GM21529 (cell line): ENCODE data around the gene HLF.

ENCODE experiments used
- ATAC-seq: cut with Tn5 transposase; IDR thresholded peaks from one replicate; pipeline ENCODE4 v1.9.1; 2021; ENCODE audit not compliant: unreplicated experiment

The HLF gene

DNA sequence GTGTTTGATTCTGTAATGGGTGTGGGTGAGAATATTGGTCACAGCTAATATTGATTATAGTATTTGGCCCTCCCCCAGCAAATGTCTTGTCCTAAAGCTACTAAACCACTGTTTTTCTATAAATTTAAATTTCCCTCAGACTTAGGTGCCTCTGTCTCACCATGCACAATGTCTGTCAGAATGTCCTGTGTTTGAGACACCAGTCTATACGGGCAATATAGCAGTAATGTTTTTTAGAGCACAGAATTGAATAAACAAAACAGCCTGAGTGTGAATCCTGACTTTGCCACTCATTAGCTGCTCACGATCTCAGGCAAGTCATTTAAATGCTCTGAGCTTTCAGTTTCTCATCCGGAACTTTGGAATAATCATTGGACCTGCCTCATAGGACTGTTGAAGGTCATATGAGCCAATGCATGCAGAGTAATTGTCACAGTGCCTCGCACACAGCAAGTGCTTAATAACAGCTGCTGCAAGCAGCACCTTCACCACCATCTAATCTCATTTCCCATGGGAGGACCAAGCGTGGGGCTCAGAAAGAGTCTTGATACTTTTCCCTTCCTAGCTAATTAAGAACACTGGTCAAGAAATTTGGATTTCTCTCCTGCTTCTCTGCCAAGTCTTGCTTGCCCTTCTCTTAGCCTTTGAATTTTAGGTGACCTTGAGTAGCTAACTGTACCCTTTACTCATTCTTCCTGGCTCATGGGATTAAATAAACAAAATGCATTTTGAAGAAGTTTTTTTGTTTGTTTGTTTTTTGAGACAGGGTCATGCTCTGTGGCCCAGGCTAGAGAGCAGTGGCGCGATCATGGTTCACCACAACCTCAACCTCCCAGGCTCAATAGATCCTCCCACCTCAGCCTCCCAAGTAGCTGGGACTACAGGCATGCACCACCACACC lies 9.8 kb downstream of the HLF start:
- ATAC-seq, result no peak

DNA sequence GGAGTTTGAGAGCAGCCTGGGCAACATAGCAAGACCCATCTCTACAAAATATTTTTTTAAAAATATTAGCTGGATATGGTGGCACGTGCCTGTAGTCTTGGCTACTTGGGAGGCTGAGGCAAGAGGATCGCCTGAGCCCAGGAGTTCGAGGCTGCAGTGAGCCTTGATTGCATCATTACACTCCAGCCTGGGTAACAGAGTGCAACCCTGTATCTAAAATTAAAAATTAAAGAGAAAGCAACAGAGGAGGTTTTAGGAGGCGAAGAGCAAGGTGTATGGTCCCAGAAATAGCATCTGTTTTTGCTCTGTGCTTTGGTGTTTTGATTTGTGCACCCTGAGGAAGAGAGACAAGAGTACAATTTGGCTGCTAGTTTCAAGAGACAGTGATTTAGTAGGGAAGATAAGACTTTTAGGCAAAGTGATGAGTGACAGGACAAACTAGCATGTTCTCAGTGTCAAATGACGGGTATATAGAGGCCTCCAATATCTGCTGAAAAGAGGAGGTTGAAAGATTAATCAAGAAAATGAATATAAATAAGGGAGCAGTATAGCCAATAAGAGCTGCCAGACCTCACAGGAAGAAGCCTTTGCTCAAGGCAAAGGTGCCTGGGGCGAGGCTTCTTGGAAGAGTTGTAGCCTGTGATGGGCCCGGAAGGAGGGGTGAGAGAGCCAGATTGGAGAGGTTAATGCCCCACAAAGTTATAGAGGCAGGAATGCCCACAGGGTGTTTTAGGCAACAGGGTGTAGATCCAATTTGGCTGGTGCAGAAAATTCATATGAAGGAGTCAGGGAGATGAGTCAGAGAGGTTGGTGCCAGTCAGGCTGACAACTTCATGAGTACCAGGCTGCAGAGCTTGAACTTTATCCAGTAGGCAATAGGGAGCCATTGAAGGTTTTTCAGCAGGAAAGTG lies 11.4 kb downstream of the HLF start:
- no peak for ATAC-seq

DNA sequence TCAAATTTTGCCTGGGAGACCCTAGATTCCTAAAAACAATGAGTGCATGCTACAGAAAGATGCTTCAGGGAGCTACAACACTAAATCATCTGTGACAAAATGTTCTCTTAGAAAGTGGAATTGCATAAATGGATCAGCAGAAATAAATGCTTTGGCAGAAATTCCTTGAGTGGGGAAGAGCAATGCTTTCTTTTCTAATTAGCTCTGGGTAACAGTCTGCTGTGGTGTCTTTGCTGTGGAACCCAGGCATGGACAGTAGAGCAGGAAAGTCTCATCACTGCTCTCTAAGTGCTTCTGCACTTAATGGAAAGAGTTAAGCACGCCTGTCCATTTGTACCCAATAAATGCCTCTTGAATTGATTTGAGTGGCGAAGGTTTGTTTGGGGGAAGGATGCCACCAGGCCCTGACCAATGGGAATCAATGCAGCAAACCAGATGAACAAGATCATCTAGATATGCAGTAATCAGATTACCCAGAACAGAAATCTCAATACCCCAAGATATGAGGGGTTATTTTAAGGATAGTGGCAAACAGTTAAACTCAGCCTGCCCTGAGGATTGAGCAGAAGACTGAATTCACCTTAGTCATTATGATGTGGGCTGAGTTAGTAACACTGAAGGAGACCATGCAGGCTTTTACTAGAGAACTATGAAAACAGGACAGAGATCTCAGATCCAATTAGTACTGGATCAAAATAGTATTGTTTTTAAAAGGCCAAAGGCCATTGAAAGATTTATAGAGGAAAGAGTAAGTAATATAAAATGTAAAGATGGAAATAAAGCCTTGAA lies 13.6 kb downstream of the HLF start:
- ATAC-seq, result no peak

DNA sequence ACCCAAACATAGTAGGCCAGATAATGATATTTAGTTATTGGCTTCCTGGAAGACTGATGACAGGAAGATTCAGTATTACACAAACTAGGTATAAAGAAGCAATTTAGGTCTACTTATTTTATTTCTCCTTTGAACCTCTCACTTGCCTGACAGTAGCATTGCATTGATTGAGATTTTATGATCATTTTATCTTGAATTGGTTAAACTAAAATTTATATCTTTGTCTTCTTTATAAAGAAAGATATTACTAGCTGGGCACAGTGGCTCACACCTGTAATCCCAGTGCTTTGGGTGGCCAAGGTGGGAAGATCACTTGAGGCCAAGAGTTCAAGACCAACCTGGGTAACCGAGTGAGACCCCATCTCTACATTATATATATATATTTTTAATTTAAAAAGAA lies 14.4 kb downstream of the HLF start:
- ATAC-seq, result no peak

DNA sequence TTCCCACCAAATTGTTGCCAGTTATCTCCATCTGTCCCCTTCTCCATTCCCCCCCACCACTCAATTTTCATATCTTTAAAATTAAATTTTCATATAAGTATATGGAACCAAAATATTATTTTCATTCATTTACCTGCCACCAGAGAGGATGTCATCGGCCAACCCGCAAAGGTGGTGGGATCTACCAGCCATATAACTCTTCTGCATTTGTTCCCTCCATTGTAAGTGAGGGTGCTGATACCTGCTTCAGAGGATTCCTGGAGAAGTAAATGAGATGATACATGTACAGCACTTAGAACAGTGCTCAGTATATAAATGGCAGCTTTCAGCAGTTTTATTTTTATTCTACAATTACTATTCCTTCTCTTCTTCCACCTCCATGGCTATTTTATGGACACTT lies 15.0 kb downstream of the HLF start:
- no peak for ATAC-seq

DNA sequence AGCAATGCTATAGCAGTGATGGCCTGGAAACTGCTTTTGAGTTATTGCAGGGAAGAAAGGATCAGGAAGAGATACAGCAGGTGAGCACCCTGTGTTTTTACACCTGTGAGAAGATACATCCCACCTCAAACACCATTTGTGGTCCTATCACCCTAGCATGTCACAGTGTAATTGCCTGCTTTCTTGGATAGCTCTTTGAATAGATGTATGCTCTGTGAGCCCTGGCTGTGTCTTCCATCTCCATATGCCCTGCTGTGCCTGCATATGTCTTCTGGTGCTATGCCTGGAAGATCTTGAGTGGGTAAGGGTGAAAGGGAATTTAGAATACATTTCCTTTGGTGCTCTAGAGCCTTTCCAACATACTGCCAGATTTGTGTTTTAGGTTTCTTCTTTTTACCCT lies 15.5 kb downstream of the HLF start:
- no peak for ATAC-seq

DNA sequence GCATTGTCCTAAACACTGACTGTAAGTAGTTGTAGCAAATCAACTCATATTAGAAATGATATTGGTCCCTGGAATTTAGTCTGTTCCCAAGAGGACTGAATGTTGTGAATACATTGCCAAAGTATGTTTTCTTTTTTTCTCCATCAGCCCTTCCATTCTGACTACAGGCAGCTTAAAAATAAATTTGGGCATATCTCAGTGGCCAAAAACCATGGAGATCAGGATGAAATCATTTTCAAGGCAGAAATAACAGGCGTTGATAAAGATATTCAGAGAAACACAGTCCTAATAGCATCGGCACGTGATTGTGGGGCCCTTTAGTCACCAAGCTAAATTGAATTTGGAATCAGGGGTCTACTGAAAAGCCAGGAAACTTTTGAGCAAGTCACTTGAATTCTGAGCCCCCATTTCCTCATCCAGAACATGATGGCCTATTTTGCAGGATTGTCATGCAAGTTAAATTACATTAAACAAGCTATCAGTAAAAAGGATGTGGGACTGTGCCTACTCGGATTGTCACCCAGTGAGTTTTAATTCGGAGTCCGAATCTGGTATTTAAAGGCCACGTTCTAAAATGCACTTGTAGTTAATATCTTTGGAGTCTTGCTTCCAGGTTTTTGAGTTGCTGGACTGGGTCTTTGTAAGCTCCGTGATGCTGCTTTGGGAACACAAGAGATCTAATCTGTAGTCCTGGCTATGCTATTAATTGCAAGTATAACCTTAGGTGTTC lies 17.1 kb downstream of the HLF start:
- no peak for ATAC-seq

DNA sequence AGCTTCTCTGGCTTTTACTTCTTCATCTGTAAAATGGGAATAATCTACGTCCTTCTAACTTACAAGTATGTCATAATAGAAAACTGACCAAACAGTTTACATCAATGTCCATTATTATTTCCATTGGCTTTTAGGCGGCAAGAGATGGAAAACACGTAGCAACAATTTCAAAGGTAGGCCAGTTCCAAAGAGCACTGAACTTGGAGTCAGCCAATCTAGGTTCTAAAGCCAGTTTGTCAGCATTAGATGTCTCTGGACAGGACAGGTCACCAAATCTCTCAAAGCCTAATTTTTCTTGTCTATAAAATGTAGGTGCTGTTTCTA lies 17.6 kb downstream of the HLF start:
- ATAC-seq, result no peak

DNA sequence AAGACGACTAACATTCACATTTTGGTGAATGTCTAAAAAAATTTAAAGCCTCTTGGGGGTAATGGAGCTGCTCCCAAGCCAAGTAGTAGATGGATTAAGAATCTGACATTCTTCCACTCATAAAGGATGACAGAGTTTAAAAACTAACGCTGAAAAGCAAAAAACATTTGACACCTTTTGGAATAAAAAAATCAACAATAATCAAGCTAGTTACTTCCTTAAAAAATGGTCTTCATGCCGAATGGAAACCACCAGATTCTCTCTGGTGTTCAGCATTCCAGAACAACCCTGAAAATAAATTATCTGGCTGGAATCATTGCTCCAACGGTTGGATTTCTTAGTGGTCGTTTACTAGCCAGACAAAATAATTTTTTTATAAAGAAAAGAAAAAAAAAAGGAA lies 18.0 kb downstream of the HLF start:
- no peak for ATAC-seq

DNA sequence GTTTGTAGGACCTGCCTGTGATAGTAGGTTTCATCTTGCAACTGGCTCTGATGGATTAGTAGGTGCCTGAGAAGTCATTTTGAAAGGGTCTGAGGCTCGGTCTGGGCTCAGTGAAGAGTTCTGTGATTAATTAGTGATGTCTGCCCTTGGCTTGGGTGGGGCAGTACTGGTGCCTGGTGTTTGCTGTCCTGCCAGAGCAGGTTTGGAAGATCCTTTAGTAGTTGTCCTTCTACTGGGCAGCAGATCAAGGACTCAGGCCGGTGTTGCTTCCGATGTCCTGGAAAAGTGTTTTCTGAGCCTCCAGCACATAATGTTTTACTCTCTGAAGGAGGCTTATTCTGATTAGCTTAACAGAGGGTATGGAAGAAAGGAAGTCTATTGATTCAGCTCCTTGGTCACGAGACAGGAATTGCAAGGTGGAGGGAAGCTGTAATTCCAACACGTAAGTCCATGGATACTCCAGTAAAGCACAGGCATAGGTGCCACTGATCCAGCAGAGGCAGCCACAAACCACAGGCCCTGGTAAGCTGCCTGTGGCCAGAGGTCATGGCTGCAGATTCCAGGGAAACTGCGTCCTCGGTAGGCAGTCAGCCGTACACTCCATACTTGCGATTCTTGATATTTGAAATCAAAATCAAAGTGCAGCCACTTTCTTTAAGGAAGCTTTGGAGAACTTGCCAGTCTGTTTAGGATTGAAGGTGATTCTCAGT lies 18.7 kb downstream of the HLF start:
- no peak for ATAC-seq

DNA sequence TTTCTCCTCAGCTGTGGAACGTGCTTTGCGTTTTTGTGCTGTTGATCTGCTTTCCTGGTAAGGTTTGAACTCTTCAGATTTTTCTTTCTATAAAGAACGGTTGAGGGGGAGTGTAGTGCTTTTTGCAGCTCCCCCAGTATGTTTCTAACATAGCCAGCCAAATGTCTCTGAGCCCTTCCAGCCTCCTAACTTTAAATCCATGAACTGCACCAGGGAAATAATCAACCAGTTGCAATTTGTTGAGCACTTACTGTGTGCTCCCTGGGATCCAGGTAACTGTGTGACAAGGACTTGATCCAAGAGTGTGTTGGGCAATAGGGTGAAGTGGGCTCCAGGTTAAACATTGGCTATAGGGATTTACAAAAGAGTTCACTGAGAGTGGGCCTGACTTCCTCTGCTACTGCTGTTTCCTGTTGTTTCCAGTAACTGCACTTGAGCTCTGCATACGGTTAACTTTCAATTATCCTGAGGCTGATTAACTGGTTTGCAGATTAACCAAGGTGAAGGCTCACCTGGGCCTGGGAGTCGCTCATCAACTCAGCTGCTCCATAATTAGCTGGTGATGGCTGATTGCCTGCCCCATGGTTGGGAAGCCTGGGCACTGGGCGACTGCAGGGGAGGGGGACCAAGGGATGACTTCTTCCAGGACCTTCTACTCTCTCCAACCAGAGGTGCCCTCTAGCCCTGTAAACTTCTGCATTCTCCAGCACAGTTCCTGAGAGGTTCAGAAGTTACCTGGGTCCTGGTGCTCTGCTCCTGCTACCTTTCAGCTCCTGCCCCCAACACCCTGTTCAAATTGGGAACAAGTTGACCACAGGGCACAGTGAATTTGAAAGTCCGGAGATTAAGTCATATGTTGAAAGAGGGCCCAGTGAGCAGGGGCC lies 19.5 kb downstream of the HLF start:
- no peak for ATAC-seq

DNA sequence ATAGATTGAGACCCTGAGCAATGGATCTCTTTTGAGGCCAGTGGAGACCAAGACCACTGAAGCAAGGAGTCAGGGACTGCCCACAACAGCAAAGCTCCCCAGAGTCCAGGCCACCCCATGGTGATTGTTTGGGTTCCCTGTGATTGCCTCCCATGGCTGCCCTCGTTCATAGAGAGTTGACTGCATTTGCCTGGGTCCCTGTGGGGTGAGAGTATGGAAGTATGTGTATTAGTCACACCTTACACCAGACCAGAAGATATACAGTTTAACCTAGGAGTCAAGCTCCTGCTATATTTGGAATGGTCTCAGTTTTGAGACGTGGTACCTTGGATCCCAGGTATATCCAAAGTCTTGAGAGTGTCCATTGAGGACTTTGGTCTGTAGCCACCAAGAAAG lies 20.2 kb downstream of the HLF start:
- ATAC-seq, result no peak

DNA sequence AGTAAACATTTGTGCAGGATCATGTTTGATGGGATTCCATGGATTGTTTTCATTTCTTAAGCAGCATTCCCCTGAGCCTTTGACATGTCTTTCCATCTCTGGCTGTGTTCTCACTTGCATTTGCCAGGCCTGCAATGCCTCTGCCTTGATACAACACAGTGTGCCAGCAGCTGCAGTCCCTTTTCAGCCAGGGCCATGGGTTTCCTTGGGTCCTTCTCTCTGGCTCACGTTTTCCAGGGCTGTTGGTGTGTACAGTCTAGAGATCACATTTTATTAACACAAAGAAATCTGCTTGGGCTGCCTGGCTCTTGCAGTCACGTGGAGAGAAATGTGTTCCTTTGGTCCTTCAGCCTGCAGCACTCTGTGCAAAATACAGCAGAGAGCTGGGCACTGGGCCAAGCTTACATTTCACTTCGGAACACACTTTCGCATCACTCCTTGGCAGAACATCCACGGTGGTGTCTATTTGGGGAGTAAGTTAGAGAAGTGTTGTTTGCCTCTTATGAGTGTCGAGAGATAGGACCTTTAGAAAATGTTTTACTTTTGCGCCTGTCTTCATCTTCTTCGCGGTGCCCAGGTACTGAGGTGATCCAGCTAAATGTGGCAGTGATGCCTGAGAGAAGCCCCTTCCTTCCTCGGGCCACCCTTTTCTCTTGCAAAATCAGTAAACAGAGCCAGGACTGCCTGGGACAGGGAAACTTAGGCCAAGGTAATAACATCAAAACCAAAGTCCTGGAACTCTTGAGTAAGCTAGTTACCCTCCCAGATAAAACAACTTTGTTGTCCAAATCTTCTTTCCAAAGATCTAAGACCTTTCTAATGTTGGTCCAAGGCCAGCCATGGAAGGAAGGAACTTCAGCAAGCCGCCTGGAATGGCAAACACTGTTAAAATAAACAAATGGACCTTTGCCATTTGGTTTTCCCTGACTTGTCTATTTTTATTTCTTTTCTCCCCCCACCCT lies 20.9 kb downstream of the HLF start:
- ATAC-seq, result no peak

DNA sequence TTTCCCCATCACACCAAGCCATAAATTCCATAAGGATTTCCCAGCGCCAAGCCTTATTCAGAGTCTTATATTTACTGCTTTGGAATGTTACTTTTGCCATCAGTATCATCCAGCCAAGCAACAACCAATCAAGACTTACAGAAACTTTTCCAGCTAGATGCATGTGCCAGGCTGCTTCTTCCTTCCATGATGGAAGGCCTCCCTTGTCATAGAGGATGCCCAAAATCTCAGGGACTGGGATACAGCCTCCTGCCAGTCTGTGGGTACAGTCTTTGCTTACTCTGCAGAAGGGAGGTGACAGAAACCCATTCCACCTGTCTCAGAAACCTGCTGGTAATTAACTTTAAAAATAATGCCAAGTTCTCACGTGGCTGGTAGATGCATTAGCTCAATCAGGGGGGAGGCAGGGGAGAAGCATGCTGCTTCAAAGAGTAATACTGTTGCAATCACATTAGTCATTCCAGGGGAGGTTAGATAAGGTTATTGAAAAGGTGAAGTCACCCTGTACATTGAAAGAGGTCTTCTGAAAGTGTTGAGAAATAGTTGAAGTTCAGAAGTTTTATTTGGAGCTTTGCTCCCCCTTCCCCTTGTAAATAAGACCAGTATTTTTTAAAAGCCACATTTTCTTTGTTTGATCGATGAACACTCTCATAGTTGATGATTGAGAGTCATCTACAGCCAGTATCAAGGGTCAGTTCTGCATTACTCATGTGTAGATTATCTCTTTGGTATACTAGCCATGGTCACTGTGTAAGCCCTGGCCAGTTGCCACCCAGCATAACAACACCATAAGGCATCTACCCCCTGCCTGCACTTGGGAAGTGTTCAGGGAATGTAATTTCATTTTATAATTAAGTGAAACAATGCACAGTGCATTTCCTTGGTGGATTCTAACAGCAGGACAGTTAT lies 22.2 kb downstream of the HLF start:
- no peak for ATAC-seq

DNA sequence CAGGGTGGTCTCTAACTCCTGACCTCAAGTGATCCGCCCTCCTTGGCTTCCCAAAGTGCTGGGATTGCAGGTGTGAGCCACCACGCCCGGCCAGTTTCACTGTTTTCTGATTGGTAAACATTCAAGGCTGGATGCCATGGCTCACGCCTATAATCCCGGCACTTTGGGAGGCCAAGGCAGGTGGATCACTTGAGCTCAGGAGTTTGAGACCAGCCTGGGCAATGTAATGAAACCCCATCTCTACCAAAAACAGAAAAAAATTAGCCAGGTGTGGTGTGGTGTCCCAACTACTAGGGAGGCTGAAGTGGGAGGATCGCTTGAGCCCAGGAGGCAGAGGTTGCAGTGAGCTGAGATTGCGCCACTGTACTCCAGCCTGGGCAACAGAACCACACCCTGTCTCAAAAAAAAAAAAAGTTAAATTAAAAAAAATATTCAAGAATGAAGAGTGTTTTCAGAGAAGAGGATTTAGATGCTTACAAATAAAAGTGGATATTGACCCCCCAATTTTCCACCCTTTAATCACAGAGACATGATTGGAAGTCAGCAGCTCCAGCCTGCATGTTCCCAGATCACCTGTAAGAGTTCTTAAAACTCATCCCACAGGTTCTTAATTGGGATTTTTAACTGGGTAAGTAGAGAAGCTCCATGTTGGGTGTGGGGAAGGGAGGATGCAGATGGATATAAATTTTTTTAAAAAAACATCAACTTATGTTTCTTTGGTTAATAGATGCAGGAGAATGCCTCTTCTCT lies 23.8 kb downstream of the HLF start:
- no peak for ATAC-seq

DNA sequence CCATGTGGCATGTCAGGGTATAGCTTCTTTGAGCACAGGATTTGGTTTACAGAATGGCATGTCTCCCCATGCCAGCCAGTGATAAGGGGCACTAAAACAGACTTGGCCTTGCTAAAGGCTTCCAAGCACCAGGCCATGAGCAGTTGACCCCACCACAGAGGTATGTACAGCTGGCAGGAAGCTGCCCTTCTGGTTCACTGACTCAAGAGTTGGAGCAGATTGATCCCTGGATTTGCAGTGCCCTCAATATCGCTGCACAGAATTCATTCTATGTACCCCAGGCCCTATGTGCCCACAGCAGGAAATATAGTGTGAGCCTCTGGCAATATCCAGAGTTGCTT lies 24.3 kb downstream of the HLF start:
- no peak for ATAC-seq
